AG20443 (cell line): Measurements from ENCODE around the gene TMEM129.
"Not testable (repeated sequence)": the region's sequence is repeated elsewhere in the genome, so short reads cannot be mapped to it uniquely, and the experiment has no call there.

Source experiments
- DNase-seq: peaks from one replicate; pipeline ENCODE4 v3.0.0; 2012; ENCODE audit warnings: low spot score, mixed read lengths

Gene TMEM129

GRCh38 chr4:1720163-1720983, 750 bp downstream of the TMEM129 start:
- DNase-seq = peak; percentile 68

DNA sequence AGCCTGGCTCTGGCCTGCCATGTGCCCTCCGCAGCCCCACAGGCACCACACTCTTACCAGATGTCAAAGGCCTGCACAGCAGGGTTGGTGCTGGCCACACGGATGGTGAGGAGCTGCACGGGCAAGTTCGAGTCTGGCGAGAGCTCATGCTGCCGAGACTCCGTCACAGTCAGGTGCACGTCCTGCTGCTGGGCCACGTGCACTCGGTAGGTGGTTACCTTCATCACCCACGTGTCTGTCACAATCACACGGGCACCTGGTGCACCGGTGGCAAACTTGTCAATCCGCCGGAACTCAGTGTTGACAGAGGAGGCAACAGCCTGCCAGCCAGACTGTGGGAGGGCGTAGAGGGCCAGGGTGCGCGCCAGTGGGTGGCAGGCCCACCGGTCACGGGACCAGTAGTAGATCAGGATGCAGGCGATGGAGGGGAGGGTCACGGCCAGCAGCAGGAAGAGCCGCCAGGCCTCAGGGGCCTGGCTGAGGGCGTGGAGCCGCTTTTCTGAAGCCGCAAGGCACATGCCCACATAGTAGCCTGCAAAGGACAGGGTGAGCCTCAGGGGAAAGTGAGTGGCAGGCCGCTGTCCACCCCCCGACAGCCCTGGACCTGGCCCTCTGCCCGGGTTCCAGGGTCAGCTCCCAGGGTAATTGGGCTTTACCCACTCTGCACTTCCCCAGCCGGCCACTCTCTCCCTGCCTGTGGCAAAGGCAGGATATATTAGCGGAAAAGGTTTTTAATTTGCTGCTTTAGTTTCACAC, 2.9 kb downstream of the TMEM129 start:
- no peak for DNase-seq

DNA sequence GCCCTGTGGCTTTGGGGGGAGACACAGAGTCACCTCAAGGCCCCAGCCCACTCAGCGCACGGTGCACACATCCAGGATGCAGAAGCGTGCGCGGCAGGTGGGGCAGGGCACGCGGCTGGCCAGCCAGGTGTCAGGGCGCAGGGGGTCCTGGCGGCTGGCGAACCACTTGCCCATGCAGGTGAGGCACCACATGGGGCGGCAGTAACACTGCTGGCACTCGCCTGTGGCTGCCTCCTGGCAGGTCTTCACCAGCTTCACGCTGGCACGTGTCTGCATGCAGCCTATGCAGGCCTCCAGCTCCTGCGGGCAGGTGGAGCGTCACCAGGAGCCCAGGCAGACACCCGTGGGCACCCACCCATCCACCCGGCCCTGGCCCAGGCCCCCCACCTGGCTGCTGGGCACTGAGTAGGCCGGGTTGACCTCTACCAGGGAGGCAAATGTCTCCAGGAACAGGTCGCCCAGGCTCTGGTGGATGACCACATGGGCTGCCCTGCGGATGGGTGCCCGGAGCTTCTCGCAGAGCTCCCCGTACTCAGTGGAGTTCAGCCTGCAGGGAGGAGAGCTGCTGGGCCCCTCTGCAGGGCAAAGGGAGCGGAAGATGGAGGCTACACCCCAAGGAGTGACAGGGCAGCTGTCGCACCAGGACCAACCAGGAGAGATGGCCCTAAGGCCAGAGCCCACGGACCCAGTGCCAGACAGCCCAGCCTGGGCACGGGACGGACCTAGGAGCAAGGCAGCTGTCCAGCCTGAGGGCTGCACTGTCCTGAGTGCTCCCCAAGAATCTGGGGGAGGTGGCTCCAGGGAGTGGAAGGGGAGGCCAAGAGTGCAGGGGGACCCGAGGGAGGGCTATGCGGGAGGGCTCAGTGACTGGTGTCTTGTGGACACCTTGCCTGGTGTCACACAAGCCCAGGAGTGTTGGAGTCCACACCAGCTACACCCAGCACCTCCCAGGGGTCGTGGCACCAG, 3.7 kb downstream of the TMEM129 start:
- no peak for DNase-seq

GRCh38 chr4:1716065-1716945, 4.8 kb downstream of the TMEM129 start:
- no peak for DNase-seq

- no peak for DNase-seq
Observed at GRCh38 chr4:1715002-1715758, 5.9 kb downstream of the TMEM129 start.

GRCh38 chr4:1714303-1715001, 6.7 kb downstream of the TMEM129 start:
- DNase-seq = no peak

GRCh38 chr4:1713003-1713851, 7.9 kb downstream of the TMEM129 start:
- DNase-seq = no peak

DNA sequence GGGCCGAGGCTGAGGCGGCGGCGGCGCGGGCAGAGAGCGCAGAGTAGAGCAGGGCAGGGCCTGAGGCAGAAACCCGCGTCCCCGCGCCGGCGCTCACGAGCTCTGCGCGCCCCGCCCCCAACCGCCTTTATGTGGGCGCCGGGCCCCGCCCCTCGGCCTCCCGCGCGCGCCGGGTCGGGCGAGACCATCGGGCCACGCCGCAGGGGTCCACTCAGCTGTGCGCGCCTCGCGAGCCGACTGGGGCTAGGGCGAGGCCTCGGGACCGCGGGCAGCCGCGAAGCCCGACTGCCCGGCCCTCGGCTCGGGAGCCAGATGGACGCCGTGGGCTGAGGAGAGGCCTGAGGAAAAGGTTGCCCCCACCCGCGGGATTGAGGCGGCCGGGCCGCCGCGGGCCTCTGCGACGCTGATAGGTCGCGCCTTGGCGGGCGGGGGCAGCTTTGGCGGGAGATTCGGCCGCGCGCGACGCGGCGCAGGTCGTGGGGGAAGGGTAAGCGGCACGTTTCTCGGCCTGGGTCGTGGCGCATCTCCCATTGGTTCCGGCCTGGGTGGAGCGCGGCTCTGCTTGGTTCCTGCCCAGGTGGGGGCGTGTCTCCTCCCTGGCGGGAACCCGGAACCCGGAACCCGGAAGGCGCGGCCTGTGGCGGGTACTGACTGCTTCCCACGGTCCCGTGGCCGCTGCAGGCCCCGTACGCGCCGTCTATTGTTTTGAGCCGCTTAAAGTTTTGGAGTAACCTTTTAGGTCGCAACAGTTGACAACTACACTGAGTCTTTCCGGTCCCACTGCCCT, 8.7 kb downstream of the TMEM129 start, which contains the start of gene SLBP:
Gene SLBP (minus strand): TSS at position 104 of the 787 bp plus-strand sequence. CDS start 131 bp downstream, outside the sequence.
- DNase-seq = peak; percentile 97

DNA sequence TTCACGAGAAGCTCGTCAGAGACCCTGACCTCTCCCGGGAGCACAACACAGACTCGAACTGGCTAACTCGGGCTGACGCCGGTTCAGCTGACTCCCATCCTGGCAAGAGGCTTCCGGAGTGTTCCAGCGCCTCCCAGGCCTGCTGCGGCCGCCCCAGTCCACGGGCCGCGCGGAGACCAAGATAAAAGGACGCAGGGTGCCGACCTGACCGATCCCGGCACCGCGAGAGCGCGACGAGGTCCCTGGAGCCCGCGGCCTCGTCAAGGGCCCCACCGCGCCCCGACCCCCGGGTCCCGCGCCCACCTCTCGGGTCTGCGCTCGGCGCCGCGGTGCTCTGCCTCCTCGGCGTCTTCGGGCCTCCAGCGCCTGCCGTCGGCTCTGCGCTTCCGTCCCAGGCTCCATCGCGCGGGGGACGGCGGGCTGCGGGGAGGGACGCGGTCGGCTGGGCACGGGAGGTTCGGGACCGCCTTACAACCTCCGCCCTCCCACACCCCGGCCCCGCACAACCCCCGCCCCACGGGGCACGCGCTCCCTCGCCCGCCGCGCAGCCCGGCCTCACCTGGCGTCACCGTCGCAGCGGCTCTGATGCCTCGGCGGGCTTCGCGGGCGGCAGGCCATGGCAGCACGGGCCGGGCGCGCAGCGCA, 9.4 kb downstream of the TMEM129 start:
- DNase-seq = peak; percentile 73

GRCh38 chr4:1711055-1711570, 10.0 kb downstream of the TMEM129 start:
- DNase-seq = no peak

GRCh38 chr4:1708581-1708980, 12.5 kb downstream of the TMEM129 start:
- DNase-seq = no peak

DNA sequence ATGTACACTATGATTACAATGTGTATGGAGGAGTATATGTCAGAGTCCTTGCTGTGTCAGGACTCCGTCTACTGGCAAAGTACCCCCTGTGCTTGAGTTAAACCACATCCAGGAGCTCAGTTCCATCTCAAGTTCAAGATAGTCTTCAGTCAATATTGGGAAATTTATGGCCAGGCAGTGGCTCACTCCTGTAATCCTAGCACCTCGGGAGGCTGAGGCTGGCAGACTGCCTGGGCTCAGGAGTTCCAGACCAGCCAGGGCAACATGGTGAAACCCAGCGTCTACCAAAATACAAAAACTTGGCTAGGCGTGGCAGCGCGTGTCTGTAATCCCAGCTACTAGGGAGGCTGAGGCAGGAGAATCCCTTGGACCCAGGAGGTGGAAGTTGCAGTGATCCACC, 14.8 kb downstream of the TMEM129 start:
- no peak for DNase-seq

- DNase-seq = no peak
Observed at GRCh38 chr4:1705732-1706131, 15.4 kb downstream of the TMEM129 start.

- no peak for DNase-seq
Observed at GRCh38 chr4:1703867-1704266, 17.3 kb downstream of the TMEM129 start.

- not testable (repeated sequence) for DNase-seq
Observed at GRCh38 chr4:1701671-1702070, 19.5 kb downstream of the TMEM129 start.

GRCh38 chr4:1695913-1696312, 25.2 kb downstream of the TMEM129 start:
- no peak for DNase-seq
